Measurements from ENCODE around the gene ADARB2.

DNA sequence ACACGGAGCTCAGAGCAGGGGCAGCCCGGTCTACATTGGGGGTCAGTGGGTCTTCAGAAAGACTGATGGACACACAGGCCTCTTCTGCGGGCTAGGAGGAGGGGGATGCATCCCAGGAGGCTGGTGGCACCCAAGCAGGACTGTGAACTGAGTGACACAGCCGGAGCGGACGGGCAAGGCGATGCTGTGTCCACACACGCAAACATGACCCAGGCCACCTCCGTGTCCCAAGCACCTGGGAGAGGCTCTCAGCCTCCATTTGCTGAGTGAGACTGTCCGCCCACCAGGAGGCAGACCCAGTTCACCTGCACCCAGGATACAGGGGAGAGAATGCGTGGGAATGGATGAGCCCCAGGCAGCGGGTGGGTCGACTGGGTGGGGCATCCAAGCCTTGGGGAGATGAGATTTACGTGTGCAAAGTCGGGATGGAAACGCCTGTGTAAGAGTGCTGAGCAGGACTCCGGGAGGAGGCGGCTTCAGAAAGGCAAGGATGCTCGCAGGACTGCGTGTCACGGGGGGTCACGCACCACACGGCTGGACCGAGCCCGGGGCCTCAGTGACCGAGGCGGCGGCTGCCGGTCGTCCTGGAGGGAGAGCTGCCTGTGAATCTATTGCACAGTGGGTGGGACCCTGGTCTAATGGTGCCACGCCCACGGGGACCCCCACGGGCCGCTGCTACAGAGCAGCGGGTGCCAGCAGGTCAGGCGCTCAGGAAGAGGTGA lies 262.8 kb downstream of the ADARB2 start:
- TF ChIP-seq, protein P1, sequence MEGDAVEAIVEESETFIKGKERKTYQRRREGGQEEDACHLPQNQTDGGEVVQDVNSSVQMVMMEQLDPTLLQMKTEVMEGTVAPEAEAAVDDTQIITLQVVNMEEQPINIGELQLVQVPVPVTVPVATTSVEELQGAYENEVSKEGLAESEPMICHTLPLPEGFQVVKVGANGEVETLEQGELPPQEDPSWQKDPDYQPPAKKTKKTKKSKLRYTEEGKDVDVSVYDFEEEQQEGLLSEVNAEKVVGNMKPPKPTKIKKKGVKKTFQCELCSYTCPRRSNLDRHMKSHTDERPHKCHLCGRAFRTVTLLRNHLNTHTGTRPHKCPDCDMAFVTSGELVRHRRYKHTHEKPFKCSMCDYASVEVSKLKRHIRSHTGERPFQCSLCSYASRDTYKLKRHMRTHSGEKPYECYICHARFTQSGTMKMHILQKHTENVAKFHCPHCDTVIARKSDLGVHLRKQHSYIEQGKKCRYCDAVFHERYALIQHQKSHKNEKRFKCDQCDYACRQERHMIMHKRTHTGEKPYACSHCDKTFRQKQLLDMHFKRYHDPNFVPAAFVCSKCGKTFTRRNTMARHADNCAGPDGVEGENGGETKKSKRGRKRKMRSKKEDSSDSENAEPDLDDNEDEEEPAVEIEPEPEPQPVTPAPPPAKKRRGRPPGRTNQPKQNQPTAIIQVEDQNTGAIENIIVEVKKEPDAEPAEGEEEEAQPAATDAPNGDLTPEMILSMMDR (IDR thresholded peaks at IDR 0.05): no peak
- no peak for TF ChIP-seq POLR2A (IDR thresholded peaks at IDR 0.05)

Data from Peyer's patch (tissue), 4 donors.